ENCODE data around the gene PTPRM.

- TF ChIP-seq ZC3H10 (CRISPR knock-in tag; IDR thresholded peaks at IDR 0.05) (no peak), PATZ1 (CRISPR knock-in tag; IDR thresholded peaks at IDR 0.05; ENCODE audit: borderline replicate concordance) (no peak), ESRRG (CRISPR knock-in tag; IDR thresholded peaks at IDR 0.05) (no peak), TSHZ2 (CRISPR knock-in tag; IDR thresholded peaks at IDR 0.05) (no peak), ZFP3 (CRISPR knock-in tag; IDR thresholded peaks at IDR 0.05) (no peak), ARNTL (CRISPR knock-in tag; IDR thresholded peaks at IDR 0.05; ENCODE audit: borderline replicate concordance, low read depth) (no peak), POU6F1 (CRISPR knock-in tag; IDR thresholded peaks at IDR 0.05; ENCODE audit: borderline replicate concordance, low read depth) (no peak), TOX (CRISPR knock-in tag; IDR thresholded peaks at IDR 0.05; ENCODE audit: borderline replicate concordance) (no peak), ZFP30 (CRISPR knock-in tag; IDR thresholded peaks at IDR 0.05) (no peak), RARB (CRISPR knock-in tag; IDR thresholded peaks at IDR 0.05) (no peak), OSR1 (CRISPR knock-in tag; IDR thresholded peaks at IDR 0.05) (no peak), ISL1 (CRISPR knock-in tag; IDR thresholded peaks at IDR 0.05) (no peak), SNAI2 (CRISPR knock-in tag; IDR thresholded peaks at IDR 0.05) (no peak), CSRNP3 (CRISPR knock-in tag; IDR thresholded peaks at IDR 0.05) (no peak)
Measured at GRCh38 chr18:7730682-7731081, 163.6 kb downstream of the PTPRM start.

All from SK-N-SH treated with all-trans-retinoic acid at 6 μM for 48 hours (cell line).